K562 (cell line): ENCODE data around the gene CCDC187. TPM values are rescaled to one million over a fixed set of nuclear protein-coding genes. Genes with fewer than 3 reads are reported as not detected.
A peak's percentile ranks its signal among the peaks of the same experiment; 100 is the strongest.

ENCODE experiments used
- ATAC-seq: fragments of 200-7000 bp; cut with Tn5 transposase; 3 replicates; pipeline ENCODE4 v1.9.1; 2020; ENCODE audit warnings: moderate library complexity
- BruUV-seq: library from RNA; stranded (reverse); fragments of 400-500 nt; replicated peaks from 2 replicates; lab custom pipeline; 2021; lab: Mats Ljungman, UMichigan
- CTCF ChIA-PET: fragments of 300-600 bp; formaldehyde crosslinking; extraction: SDS; loops from one replicate; lab custom pipeline; 2021; ENCODE audit warnings: low intra/inter-chr PET ratio; lab: Yijun Ruan, JAX
- POLR2A ChIA-PET: fragments of 300-600, 350-650 bp; sonication (Branson Sonifier 250); formaldehyde crosslinking; extraction: SDS; loops from one replicate; lab custom pipeline; 2021; ENCODE audit warnings: antibody characterized with exemption, inconsistent platforms; lab: Yijun Ruan, JAX
- DNase-seq, 4 experiments: peaks; one replicate each; pipeline versions ENCODE4 v3.0.0 to v3.0.0-alpha.2; 2011 to 2018; ENCODE audit warnings: low spot score in 3 of 4, mixed read lengths in 3 of 4; ENCODE audit errors: extremely low read depth in 1 of 4
- FAIRE-seq: peaks from 2 replicates; lab custom pipeline; 2011; peaks lifted over from hg19 to GRCh38; lab: Jason Lieb, UNC
- H2AFZ ChIP-seq: 2 replicates; pipeline ENCODE4 v1.6.0; 2011; ENCODE audit warnings: low read depth, low read length, control low read depth, inconsistent platforms
- H3K27ac ChIP-seq: fragments of 200-600 bp; 3 replicates; pipeline ENCODE4 v1.8.0; 2011; ENCODE audit warnings: low read depth, mild to moderate bottlenecking, control low read depth, inconsistent platforms, low read length, moderate library complexity, mixed read lengths; ENCODE audit errors: extremely low read depth
- H3K27me3 ChIP-seq, 2 experiments: fragments of 300-600 bp in 1 of 2; 2 replicates in 1 of 2; 3 replicates in 1 of 2; pipeline versions ENCODE4 v1.6.0 to v1.8.0; 2011; ENCODE audit warnings: inconsistent platforms in 2 of 2, low read length in 2 of 2, mild to moderate bottlenecking in 1 of 2, mixed read lengths in 1 of 2, moderate library complexity in 1 of 2; ENCODE audit not compliant: control insufficient read depth in 2 of 2, insufficient read depth in 2 of 2
- H3K36me3 ChIP-seq: fragments of 300-600 bp; 3 replicates; pipeline ENCODE4 v1.8.0; 2011; ENCODE audit warnings: mild to moderate bottlenecking, low read length, inconsistent platforms; ENCODE audit not compliant: control insufficient read depth, insufficient read depth
- H3K4me1 ChIP-seq, 2 experiments: fragments of 200-600 bp in 1 of 2; replicated peaks in 1 of 2; 2 replicates in 1 of 2; 3 replicates in 1 of 2; pipeline versions ENCODE4 v1.5.1 to v1.8.0; 2011; ENCODE audit warnings: inconsistent platforms in 2 of 2, low read length in 2 of 2, mild to moderate bottlenecking in 1 of 2, mixed read lengths in 1 of 2, moderate library complexity in 1 of 2; ENCODE audit not compliant: control insufficient read depth in 2 of 2, insufficient read depth in 2 of 2
- H3K4me2 ChIP-seq: 2 replicates; pipeline ENCODE4 v1.6.1; 2011; ENCODE audit warnings: low read length, control low read depth, inconsistent platforms, mixed read lengths; ENCODE audit not compliant: insufficient read depth
- H3K4me3 ChIP-seq: fragments of 200-600 bp; sonication (generic), shearing (Covaris generic); 2 replicates; pipeline ENCODE4 v1.5.1; 2016; ENCODE audit warnings: control low read depth, inconsistent platforms
- H3K79me2 ChIP-seq: fragments of 200-600 bp; 3 replicates; pipeline ENCODE4 v1.8.0; 2011; ENCODE audit warnings: low read length, inconsistent platforms; ENCODE audit not compliant: control insufficient read depth, insufficient read depth
- H3K9ac ChIP-seq, 2 experiments: 2 replicates each; pipeline versions ENCODE4 v1.6.0 to v1.6.1; 2011; ENCODE audit warnings: low read depth in 2 of 2, low read length in 2 of 2, control low read depth in 1 of 2, inconsistent platforms in 1 of 2, mild to moderate bottlenecking in 1 of 2, mixed read lengths in 1 of 2; ENCODE audit not compliant: insufficient read depth in 1 of 2
- H3K9me1 ChIP-seq: one replicate; pipeline ENCODE4 v1.6.0; 2011; ENCODE audit warnings: inconsistent platforms, mild to moderate bottlenecking, low read length, moderate library complexity; ENCODE audit not compliant: control insufficient read depth, insufficient read depth
- H3K9me3 ChIP-seq: replicated peaks from 2 replicates; pipeline ENCODE4 v1.5.1; 2011; ENCODE audit warnings: low read depth, low read length, inconsistent platforms; ENCODE audit not compliant: control insufficient read depth, insufficient read depth
- H4K20me1 ChIP-seq: replicated peaks from 2 replicates; pipeline ENCODE4 v1.6.1; 2011; ENCODE audit warnings: low read length, inconsistent platforms, mixed read lengths; ENCODE audit not compliant: control insufficient read depth, insufficient read depth
- ARNT ChIP-seq, 2 experiments: fragments of 450-650 bp; IDR thresholded peaks; 2 replicates each; pipeline ENCODE4 v1.6.1; 2016; ENCODE audit warnings: mild to moderate bottlenecking in 1 of 2
- ATF3 ChIP-seq, 2 experiments: fragments of 450-650 bp in 1 of 2; sonication (generic) in 1 of 2; formaldehyde crosslinking in 1 of 2; IDR thresholded peaks in 1 of 2; conservative IDR thresholded peaks in 1 of 2; 2 replicates each; pipeline versions ENCODE4 v1.6.1 to v1.8.1; 2016 to 2023; ENCODE audit warnings: mild to moderate bottlenecking in 2 of 2, moderate library complexity in 2 of 2, inconsistent platforms in 1 of 2, missing genetic modification reagents in 1 of 2
- DNMT1 ChIP-seq: fragments of 450-650 bp; IDR thresholded peaks from 2 replicates; pipeline ENCODE4 v1.6.1; 2016; ENCODE audit warnings: antibody characterized with exemption, mild to moderate bottlenecking
- EGR1 ChIP-seq: fragments of 450-650 bp; conservative IDR thresholded peaks from 2 replicates; pipeline ENCODE4 v1.6.1; 2017; ENCODE audit warnings: mild to moderate bottlenecking
- HIVEP1 ChIP-seq: fragments of 250-450 bp; sonication (Bioruptor Pico); IDR thresholded peaks from 2 replicates; pipeline ENCODE4 v1.4.0; 2020; ENCODE audit warnings: mild to moderate bottlenecking
- HOMEZ ChIP-seq: fragments of 250-450 bp; sonication (Bioruptor Pico); IDR thresholded peaks from 2 replicates; pipeline ENCODE4 v1.4.0; 2020; ENCODE audit warnings: mild to moderate bottlenecking, moderate library complexity
- JUND ChIP-seq, 2 experiments: IDR thresholded peaks; 2 replicates in 1 of 2; 3 replicates in 1 of 2; pipeline ENCODE4 v1.6.1; 2011; ENCODE audit warnings: borderline replicate concordance in 2 of 2, low read depth in 2 of 2, low read length in 2 of 2, improper control_type of control experiment in 1 of 2, missing biosample characterization in 1 of 2, missing genetic modification characterization in 1 of 2, missing genetic modification reagents in 1 of 2
- NR2F6 ChIP-seq: fragments of 450-650 bp; formaldehyde crosslinking; IDR thresholded peaks from 2 replicates; pipeline ENCODE4 v1.4.0; 2020; ENCODE audit warnings: mild to moderate bottlenecking
- PML ChIP-seq: IDR thresholded peaks from 2 replicates; pipeline ENCODE4 v1.6.1; 2012; ENCODE audit warnings: low read length, inconsistent platforms
- RBM22 ChIP-seq: fragments of 200-400 bp; formaldehyde crosslinking; IDR thresholded peaks from 2 replicates; pipeline ENCODE4 v1.6.1; 2018; ENCODE audit warnings: low read length, low read depth; ENCODE audit not compliant: poor library complexity, severe bottlenecking
- SPI1 ChIP-seq: IDR thresholded peaks from 2 replicates; pipeline ENCODE4 v1.6.1; 2011; ENCODE audit warnings: low read depth, low read length, control low read depth, borderline replicate concordance
- SRF ChIP-seq, 2 experiments: fragments of 250-450, 450-650 bp in 1 of 2; sonication (Bioruptor Pico) in 1 of 2; sonication (generic) in 1 of 2; formaldehyde crosslinking; IDR thresholded peaks; 2 replicates each; pipeline versions ENCODE4 v1.5.0 to v1.5.1; 2020 to 2022; ENCODE audit warnings: mild to moderate bottlenecking in 1 of 2, missing genetic modification reagents in 1 of 2
- ZMIZ1 ChIP-seq, 2 experiments: fragments of 150-350 bp in 1 of 2; IDR thresholded peaks; 2 replicates each; pipeline ENCODE4 v1.6.1; 2012 to 2016; ENCODE audit warnings: low read depth in 2 of 2, low read length in 2 of 2, mild to moderate bottlenecking in 1 of 2, moderate library complexity in 1 of 2
- ZNF445 ChIP-seq: fragments of 250-450 bp; sonication (Bioruptor Pico); IDR thresholded peaks from 2 replicates; pipeline ENCODE4 v1.4.0; 2020; ENCODE audit warnings: low read depth, mild to moderate bottlenecking, moderate library complexity
- WGBS: fragments of 100-300 bp; shearing (Covaris generic); methylation state at CpG from one replicate; pipeline ENCODE4 v1.1.6; 2016; ENCODE audit warnings: low coverage, mixed read lengths; ENCODE audit not compliant: insufficient coverage; ENCODE audit errors: missing lambda C conversion rate; 5-methylcytosine and 5-hydroxymethylcytosine counted together
- in situ Hi-C: fragments of 300-500 bp; cut with MboI; formaldehyde crosslinking; loops from 4 replicates; pipeline ENCODE4 v1.15.0; 2018; ENCODE audit warnings: inconsistent platforms, mixed read lengths
- intact Hi-C: fragments of 100-400 bp; cut with micrococcal nuclease; formaldehyde crosslinking; loops from 2 replicates; pipeline ENCODE4 v1.14.2; 2022
- polyA plus RNA-seq, 8 experiments: library from polyadenylated mRNA; depleted of rRNA in 4 of 8; stranded (reverse) in 5 of 8; unstranded in 3 of 8; fragments of >200 nt; fragmentation: Nextera tagmentation in 2 of 8; fragmentation: Illumina TruSeq in 1 of 8; extraction: Ambion mirVana in 2 of 8; extraction: Trizol in 1 of 8; gene quantifications; 2 replicates each; pipeline versions ENCODE4 v1.2.1 to v1.2.3, GENCODE V29; 2011 to 2014; ENCODE audit warnings: inconsistent platforms in 1 of 8, missing spikeins in 1 of 8
- total RNA-seq, 7 experiments: library from RNA; depleted of rRNA in 6 of 7; stranded (reverse); fragments of >200 nt in 6 of 7; fragmentation: Illumina TruSeq in 2 of 7; extraction: Trizol in 2 of 7; gene quantifications; 2 replicates each; pipeline versions ENCODE4 v1.2.1 to v1.2.3, GENCODE V29; 2011 to 2021; ENCODE audit warnings: low replicate concordance in 1 of 7

CCDC187 gene
- total and polyA plus RNA-seq, 9 of the 15 experiments (the other 6 are each of a cell fraction or from before 2014, with no cell fraction given) = not detected

GRCh38 chr9:136255166-136255538 lies 48.7 kb downstream of the CCDC187 start:
- in situ Hi-C loops = no loop called here
- no peaks in the 10 kb centered on the region for H3K36me3 ChIP-seq
- no peaks in the 10 kb centered on the region for H3K9me1 ChIP-seq
- H3K4me2 ChIP-seq = no peak overlapping the region
- peak overlapping the region in 1 of 2 experiments; percentile 43; a peak in 1 of 4 replicates for H3K9ac ChIP-seq
- H3K27me3 ChIP-seq = peaks cover 9 to 56% of the 10 kb centered on the region in 2 experiments; a peak in 4 of 5 replicates
- CTCF ChIA-PET = interaction anchor here (0.6 kb wide), 1 partner anchor 129 kb away, joined by 3 read pairs; no protein-coding TSS in a partner anchor
- peaks cover 6% of the 10 kb centered on the region; the same call in 1 of the 2 replicates for H4K20me1 ChIP-seq
- FAIRE-seq (peak; percentile 64), ATAC-seq (0 out of 3 replicates have a peak, but pooled peaks have one; percentile 15), DNase-seq (peak in 3 of 4 experiments; percentile 44 to 59 (median 56))
- WGBS = 7% methylated on average over 9 of the region's 12 CpGs
- peaks cover 0 to 86% of the 10 kb centered on the region in 2 experiments; a peak in 3 of 5 replicates for H3K4me1 ChIP-seq
- POLR2A ChIA-PET = interaction anchor here (0.6 to 1.2 kb wide), 2 partner anchors 27 to 264 kb away, joined by 3 to 5 read pairs; no protein-coding TSS in a partner anchor
- no peak overlapping the region for H3K27ac ChIP-seq
- intact Hi-C loops = no loop called here
- no peaks in the 10 kb centered on the region for H3K9me3 ChIP-seq
- BruUV-seq = no TSS peak
- no peaks in the 10 kb centered on the region for H3K79me2 ChIP-seq
- no peak overlapping the region for H2AFZ ChIP-seq
- H3K4me3 ChIP-seq = no peak overlapping the region
- TF ChIP-seq RBM22 = no peak
- TF ChIP-seq NR2F6 (CRISPR knock-in tag) = no peak
- TF ChIP-seq SRF (CRISPR knock-in tag; IDR thresholded peaks at IDR 0.05) = no peak
- TF ChIP-seq ATF3 (IDR thresholded peaks at IDR 0.05) = peak; percentile 61
- no peak for TF ChIP-seq ATF3 (CRISPR knock-in tag; conservative IDR thresholded peaks at IDR 0.05)
- no peak for TF ChIP-seq SPI1
- TF ChIP-seq ARNT (IDR thresholded peaks at IDR 0.05) = no peak
- TF ChIP-seq EGR1 = peak; percentile 94
- TF ChIP-seq HOMEZ (CRISPR knock-in tag) = no peak
- no peak for TF ChIP-seq PML
- no peak for TF ChIP-seq DNMT1
- no peak for TF ChIP-seq ZNF445 (CRISPR knock-in tag)
- no peak for TF ChIP-seq ZMIZ1 (IDR thresholded peaks at IDR 0.05; ENCODE audit: low read depth in 2 of 2, low read length in 2 of 2)
- TF ChIP-seq HIVEP1 (CRISPR knock-in tag) = no peak
- TF ChIP-seq JUND (IDR thresholded peaks at IDR 0.05; ENCODE audit: borderline replicate concordance, low read depth, low read length) = peak; percentile 77
- TF ChIP-seq JUND (tag; IDR thresholded peaks at IDR 0.05; ENCODE audit: borderline replicate concordance, low read depth, low read length) = no peak
